CD4-positive, alpha-beta T cell treated with Interferon alpha-2 for 1 hour (primary cell): ENCODE results near the gene MBL2.

Experiments used
- DNase-seq, 2 donors: peaks; one replicate each; pipeline ENCODE4 v3.0.0-alpha.2; 2020 to 2022

MBL2 gene

DNA sequence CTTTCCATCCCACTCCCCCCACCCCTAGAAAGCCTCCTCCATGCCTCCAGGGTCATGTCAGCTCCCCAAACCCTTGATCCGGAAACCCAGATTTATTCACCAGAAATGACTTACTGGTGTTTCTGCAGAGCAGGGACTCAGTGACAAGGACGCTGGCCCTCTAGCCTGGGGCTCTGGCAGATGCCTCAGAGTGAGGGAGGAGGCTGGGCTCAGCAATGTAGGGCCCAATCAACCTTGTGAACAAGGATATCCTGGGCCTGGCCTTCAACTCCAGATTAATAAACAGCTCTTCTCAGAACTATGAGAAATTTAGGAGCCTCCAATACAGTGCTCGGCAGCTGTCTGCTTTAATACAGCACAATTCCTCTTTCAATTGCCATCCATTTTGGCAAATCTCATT lies at the start of gene MBL2:
Gene MBL2, minus strand, starts transcription at position 162 of the 400 bp plus-strand sequence. CDS start 1,149 bp downstream, outside the sequence.
- DNase-seq = no peak

GRCh38 chr10:52820309-52820708 lies 47.7 kb upstream of the MBL2 start:
- no peak for DNase-seq

- no peak for DNase-seq
These were observed 45.4 kb upstream of the MBL2 start for GRCh38 chr10:52818019-52818418.

DNA sequence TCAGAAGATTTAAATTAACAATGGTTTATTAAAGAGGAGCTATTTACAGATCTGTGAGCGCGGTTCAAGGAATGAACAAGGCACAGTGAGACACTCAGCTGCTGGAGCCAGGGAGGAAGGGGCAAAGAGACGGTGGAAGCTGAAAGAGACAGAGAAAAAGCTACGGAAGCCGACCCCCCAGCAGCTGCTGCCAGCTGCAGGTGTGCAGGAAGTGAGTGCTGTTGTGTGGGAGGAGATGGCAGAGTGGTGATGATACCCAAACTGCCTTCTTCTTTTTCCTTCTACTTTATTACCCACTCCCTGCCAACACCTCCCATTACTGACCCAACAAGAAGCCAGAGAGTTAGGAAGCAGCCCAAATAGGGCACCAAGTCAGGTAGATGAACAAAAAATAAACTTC lies 41.9 kb upstream of the MBL2 start:
- no peak for DNase-seq

DNA sequence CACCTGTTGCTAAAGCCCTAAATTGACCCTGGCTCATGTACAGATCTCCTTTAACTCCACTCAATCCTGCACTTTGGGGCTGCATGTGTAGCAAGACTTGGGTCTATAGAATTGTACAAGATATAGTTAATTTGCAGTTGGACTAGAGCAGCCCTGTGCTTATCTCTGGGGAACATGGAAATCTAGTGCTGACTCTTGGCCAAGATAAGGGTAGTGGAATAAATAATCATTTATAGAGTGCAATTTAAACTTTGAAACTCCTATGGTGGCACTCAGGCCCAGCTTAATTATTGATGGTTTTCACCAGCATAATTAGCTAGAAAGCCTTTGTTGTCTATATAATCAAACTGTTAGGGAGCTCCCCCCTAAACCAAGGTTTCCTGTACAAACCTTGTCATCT lies 39.2 kb upstream of the MBL2 start:
- DNase-seq = no peak

DNA sequence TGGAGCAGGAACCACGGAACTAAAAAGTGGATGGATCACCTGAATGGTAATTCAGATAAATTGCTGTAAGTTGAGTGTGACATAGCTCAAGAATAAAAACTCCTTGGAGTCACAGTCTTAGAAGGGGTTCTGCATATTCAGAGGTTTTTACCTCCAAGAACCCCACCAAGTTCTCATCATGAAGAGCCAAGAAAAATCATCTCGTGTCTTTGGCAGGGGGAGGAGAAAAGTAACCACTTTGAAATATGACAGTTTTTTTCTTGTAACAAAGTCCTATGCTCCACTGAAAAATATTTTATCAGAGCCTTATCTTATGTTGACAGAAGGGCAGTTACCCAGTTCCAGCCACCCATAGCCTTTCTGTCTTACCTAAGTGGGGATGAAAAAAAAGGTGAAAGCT lies 38.2 kb upstream of the MBL2 start:
- DNase-seq = no peak

- no peak for DNase-seq
These were observed 35.2 kb upstream of the MBL2 start for GRCh38 chr10:52807803-52808202.

DNA sequence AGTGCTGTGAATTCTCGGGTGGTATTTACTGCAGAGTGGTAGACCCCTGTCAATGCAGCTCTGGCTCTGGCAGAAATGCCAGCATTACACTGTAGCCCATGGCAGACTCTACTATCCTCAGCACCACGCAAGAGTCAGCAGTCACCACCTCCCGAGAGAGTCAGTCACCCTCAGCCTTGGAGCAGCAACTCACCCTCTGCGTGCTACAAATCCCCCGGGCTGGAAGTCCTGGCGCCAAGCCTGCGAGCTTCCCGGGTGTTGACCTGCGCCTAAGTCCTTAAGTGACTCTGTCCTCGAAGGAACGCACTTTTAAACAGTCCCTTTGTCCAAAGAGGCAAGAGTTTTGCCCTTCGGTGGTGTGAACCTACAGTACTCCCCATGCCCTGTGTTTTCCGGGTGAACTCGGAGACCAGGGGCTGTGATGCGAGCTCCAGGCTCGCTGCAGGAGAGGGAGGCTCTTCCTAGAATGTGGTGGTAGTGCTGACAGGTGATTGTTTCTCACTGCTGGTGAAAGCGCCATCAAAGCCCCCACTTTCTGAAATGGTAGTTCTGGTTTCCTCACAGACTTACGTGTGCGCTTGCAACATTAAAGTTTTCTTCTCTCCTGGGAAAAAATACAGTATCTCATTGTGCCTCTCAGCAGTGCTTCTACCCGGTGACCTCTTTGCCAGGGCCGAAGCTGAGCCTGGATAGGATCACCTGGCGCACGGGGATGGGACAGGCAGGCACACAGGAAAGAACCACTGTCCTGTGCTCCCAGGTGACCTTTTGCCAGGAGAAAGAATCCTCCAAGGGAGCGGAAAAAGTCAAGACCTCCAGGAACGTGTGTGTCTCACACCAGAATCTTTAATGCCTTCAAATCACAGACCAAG lies 33.1 kb upstream of the MBL2 start:
- no peak for DNase-seq

GRCh38 chr10:52801947-52802346 lies 29.4 kb upstream of the MBL2 start:
- DNase-seq = no peak

GRCh38 chr10:52786098-52786497 lies 13.5 kb upstream of the MBL2 start:
- DNase-seq = no peak

- DNase-seq = no peak
These were observed 12.8 kb upstream of the MBL2 start for GRCh38 chr10:52785418-52785817.

DNA sequence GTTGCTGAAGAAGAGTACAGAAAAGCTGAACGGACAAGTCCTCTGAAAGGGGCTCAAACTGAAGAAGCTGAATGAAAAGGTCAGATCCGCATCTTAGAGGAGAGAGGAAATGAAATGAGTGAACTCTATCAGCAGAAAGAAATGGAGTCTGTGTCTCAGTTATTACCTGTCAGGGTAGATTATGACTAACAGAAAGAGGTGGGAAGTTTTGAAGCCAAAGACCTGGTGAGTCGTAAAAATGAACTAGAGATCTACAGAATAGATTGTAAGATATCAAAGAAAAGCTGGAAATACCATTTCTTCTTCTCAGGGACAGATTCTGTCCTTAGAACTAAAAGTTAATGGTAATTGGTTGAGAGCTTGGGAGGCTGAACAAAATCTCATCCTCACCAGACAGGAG lies 11.1 kb upstream of the MBL2 start:
- no peak for DNase-seq

- no peak for DNase-seq
These were observed 10.0 kb upstream of the MBL2 start for GRCh38 chr10:52782554-52782953.

GRCh38 chr10:52780391-52781155 lies 8.0 kb upstream of the MBL2 start:
- no peak for DNase-seq

GRCh38 chr10:52779541-52780390 lies 7.2 kb upstream of the MBL2 start:
- DNase-seq = peak; percentile 13 to 16

GRCh38 chr10:52778511-52779392 lies 6.2 kb upstream of the MBL2 start:
- DNase-seq = no peak

DNA sequence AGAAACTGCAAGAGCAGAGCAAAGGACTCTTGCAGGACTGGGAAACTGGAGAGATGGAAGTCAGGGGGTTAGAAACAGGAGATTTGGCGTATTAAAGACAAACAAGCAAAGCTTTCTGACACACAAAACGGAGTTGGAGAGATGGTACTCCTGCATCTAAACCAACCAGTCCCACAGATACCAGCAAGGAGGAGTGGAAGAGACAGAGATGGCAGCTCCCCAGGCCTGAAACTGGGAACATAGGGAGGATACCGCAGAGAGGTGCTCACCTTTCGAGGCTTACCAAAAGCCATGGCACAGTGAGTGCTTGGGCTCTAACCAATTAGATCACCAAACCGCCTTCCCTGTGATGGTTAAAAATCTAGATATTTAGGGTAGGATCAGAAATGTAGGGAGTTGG lies 4.8 kb upstream of the MBL2 start:
- DNase-seq = no peak

- DNase-seq = no peak
These were observed 3.9 kb upstream of the MBL2 start for GRCh38 chr10:52776471-52776903.

- DNase-seq = no peak
These were observed 2.6 kb upstream of the MBL2 start for GRCh38 chr10:52775132-52775647.

DNA sequence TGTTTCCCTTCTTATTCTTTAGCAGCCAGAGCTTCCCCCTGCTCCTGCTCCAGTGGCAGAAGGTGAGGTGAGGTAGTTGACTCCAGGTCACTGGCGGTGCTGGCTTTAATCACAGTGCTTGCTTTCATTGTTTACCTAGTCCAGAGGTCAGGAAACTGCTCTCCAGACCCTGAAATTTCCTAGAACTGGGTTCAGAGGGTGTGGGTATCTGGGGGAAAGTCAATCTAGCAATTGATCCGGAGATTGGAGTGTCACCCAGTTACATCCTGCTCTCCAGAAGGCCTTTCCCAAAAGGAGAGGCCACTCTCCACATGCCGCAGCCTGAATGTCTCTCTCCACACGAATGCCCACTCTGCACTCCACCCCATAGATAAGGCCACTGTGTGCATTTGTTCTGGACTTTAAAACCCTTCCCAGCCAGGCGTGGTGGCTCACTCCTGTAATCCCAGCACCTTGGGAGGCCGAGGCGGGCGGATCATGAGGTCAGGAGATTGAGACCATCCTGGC lies 2.1 kb upstream of the MBL2 start:
- DNase-seq = no peak

DNA sequence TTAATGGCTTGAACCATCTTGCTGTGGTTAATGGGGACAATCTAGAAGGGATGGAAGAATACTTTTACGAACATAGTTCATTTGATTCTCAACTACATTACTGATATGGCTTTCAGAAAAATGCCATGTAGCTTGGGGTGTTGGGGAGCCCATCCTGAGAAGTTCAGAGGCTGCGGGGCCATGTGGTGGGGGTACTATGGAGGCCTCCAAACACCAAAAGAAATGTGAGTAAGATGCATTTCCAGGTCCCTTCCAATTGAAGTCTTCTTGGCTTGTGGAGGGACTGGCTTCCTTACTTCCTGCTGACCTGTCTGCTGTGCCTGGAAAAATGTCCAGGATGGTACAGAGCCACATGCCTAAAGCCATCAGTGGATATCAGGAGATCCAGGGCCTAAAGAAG lies 1.6 kb upstream of the MBL2 start:
- DNase-seq = no peak
